Endothelial cell of hepatic sinusoid (primary cell): Measurements from ENCODE around the gene INPP4A.

Experiments
- in situ Hi-C: cut with HindIII; loops from 2 replicates; pipeline ENCODE4 v1.10.0; 2017; ENCODE audit warnings: low sequenced_read_pairs

Gene INPP4A

GRCh38 chr2:98458667-98459380 lies 14.2 kb downstream of the INPP4A start:
- in situ Hi-C loops = no loop called here

- in situ Hi-C loops = no loop called here
Measured at GRCh38 chr2:98459496-98460175, 15.0 kb downstream of the INPP4A start.

DNA sequence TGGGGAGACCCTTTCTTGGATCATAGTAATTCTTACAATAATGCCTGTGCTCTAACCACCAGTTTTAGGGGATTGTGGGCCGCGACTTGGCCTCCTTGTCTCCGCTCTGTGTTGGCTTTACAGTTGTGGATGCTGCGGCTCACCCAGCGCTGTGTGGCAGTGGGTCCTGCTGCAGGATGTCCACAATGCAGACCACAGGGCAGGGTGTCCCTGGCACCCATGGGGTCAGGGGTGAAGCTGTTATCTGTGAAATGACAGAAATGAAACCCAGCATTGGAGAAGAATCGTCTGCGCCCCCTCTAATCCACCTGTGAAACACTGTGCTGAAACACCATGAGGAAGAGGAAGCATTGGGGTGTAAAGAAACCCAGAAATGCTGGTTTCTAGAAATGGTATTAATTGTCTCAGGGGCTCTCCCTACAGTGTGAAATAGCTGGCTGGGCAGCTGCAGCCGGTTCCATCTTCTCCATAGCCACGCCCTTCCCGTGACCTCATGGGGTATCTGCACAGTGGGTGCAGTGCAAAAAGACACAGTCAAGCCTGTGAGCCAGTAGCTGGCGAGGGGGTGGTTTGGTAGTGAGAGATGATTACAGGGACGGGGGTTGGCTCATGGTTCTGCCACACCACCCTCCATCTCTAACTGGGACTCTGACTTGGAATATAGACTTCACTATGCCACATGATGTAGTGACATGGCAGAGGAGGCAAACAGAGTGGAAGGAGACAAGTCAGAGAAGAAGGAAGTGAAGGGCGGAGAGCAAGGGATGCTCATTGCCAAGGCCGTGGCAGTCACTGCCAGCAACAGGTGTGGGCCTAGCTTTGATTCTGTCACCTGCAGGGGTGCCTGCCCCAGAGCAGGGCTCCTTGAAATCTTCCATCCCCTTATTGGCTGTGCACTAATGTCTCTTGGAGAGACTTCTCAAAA lies 16.2 kb downstream of the INPP4A start:
- in situ Hi-C loops = no loop called here

DNA sequence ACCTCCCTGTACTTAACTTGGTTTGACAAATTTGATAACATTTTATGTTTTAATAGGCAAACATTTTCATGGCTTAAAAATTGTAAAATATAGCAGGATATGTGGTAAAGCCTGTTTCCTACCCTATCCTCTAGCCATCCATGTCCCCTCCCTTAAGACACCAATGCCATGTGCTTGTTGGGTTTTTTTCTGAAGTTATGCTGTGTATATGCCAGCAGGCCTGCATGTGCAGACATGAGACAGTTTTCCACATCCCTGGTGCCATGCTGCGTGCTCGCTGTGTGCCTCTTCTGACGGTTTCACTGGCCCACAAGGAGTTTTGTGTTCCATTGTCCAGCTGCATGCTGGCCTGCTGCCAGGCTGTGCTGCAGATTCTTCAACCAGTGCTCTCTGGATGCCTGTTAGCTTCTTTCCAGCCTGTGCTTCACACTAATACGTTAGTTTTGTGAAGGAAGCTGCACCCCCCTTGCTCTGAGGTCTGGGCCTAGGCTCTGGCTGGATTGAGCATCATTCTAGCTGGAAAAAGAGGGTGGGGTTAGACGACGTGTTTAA lies 16.9 kb downstream of the INPP4A start:
- in situ Hi-C loops = no loop called here

DNA sequence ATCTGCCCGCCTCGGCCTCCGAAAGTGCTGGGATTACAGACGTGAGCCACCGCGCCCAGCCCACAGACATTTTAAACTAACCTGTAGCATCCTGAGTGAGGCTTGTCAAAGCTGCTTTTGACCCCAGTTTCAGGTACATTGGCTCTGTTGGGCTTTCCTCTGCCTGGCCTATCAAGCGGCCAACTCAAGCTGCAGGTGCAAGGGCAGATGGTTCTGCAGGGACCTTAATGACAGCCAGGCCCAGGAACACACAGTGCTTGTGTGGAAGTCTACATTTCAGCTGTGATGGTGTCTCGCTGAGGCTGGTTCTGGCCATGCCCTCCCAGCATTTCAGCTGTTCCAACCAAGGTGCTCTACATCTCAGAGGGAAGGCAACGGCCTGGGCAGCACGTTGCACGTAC lies 18.4 kb downstream of the INPP4A start:
- in situ Hi-C loops = no loop called here

- in situ Hi-C loops = no loop called here
Measured at GRCh38 chr2:98463551-98463971, 18.9 kb downstream of the INPP4A start.

- in situ Hi-C loops = no loop called here
Measured at GRCh38 chr2:98463988-98464771, 19.5 kb downstream of the INPP4A start.

GRCh38 chr2:98464772-98465310 lies 20.2 kb downstream of the INPP4A start:
- in situ Hi-C loops = no loop called here

GRCh38 chr2:98465456-98466226 lies 21.0 kb downstream of the INPP4A start:
- in situ Hi-C loops = no loop called here

DNA sequence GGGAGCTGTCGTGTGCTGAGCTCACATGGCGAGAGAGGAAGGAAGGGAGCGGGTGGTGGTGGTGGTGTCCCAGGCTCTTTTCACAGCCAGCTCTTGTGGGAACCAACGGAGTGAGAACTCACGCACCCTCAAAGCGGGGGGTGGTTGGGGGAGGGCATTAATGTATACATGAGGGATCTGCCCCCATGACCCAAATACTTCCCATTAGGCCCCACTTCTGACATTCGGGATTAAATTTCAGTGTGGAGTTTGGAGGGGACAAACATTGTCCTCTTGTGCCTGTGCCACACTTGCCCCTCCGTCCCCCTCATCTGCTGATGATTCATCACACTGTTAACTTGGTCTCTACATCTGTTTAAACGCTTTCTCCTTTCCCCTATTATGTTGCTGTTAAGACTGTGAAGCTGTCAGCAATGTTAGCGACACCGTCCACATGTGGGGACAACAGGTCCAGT lies 22.5 kb downstream of the INPP4A start:
- in situ Hi-C loops = no loop called here

GRCh38 chr2:98467652-98468051 lies 23.0 kb downstream of the INPP4A start:
- in situ Hi-C loops = no loop called here

DNA sequence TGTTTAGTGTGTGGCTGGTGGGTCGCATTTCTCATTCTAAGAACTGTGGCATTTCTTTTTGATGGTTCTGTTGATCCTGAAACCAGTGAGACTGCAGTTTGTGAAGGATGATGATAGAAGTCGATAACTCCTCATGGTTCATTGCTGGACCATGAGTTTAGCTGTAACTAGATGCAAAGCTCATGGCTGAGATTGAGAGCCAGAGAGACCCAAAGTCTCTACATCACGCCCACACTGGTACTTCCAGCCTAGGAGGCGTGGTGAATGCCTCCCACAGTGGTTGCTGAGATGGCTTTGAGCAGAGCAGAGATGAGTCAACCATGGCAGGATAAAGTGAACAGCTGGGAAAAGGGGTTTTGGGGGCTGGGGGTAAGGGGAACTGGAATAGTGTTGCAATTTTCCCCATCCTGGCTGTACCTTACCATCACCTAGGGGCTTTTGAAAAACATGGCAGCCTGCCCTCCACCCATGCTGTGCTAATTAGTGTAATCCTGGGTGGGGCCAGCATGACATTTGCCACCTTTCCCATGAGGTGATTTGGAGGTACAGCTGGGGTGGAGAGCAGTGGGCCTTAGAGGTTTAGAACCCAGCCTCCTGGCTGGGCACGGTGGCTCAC lies 24.1 kb downstream of the INPP4A start:
- in situ Hi-C loops = no loop called here

GRCh38 chr2:98469862-98470544 lies 25.3 kb downstream of the INPP4A start:
- in situ Hi-C loops = no loop called here

DNA sequence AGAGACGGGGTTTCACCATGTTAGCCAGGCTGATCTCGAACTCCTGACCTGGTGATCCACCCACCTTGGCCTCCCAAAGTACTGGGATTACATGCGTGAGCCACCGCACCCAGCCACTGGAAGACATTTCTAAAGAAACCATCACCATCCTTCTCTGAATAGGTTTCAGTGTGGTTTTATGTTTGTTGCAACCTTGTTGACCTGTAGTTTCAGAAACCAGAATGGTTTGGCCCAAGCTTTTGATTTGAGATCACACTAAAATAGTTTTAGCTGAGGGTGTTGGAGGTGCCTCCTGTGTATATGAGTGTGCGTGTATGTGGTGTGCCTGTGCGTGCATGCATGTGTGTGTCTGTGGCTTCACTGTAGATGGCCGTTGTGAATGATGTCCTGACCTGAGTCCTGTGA lies 26.2 kb downstream of the INPP4A start:
- in situ Hi-C loops = no loop called here

- in situ Hi-C loops = no loop called here
Measured at GRCh38 chr2:98471402-98472131, 26.9 kb downstream of the INPP4A start.

GRCh38 chr2:98472132-98472650 lies 27.5 kb downstream of the INPP4A start:
- in situ Hi-C loops = no loop called here

- in situ Hi-C loops = no loop called here
Measured at GRCh38 chr2:98472961-98473746, 28.5 kb downstream of the INPP4A start.
